ENCODE results near the gene GOLIM4. TPM values are rescaled to one million over a fixed set of nuclear protein-coding genes. Genes with fewer than 3 reads are reported as not detected.

Gene GOLIM4
- polyA plus RNA-seq, 1 experiment = 34.4 TPM

GRCh38 chr3:167967257-167968036 is 128.3 kb downstream of the GOLIM4 start:
- Histone ChIP-seq H3K4me3 (ENCODE audit: low read depth, low read length) (no peak overlapping the region), H3K9me3 (ENCODE audit: control insufficient read depth, insufficient read depth, low read length) (no peaks in the 10 kb centered on the region), H3K27ac (ENCODE audit: low read depth, low read length) (no peak overlapping the region), H3K27me3 (ENCODE audit: control insufficient read depth, insufficient read depth, low read length) (no peaks in the 10 kb centered on the region)
- no peak for DNase-seq (ENCODE audit: low read depth, low spot score)
- CTCF ChIA-PET = no interaction called here
- POLR2A ChIA-PET = interaction anchor here (0.7 kb wide), 1 partner anchor 14 kb away, joined by 5 read pairs; no protein-coding TSS in a partner anchor
- TF ChIP-seq CTCF (IDR thresholded peaks at IDR 0.05; ENCODE audit: low read depth, low read length) = no peak
